Stimulated activated CD8-positive, alpha-beta memory T cell treated with anti-CD3 and anti-CD28 coated beads, Interleukin-7, amount 100 ng/mL, for 24 hours (primary cell): ENCODE measurements around the gene HID1.
"Not testable (repeated sequence)": the region's sequence is repeated elsewhere in the genome, so short reads cannot be mapped to it uniquely, and the experiment has no call there.

Source experiments
- DNase-seq: peaks from one replicate; pipeline ENCODE4 v3.0.0-alpha.2; 2020; ENCODE audit warnings: low read depth

HID1 gene

DNA sequence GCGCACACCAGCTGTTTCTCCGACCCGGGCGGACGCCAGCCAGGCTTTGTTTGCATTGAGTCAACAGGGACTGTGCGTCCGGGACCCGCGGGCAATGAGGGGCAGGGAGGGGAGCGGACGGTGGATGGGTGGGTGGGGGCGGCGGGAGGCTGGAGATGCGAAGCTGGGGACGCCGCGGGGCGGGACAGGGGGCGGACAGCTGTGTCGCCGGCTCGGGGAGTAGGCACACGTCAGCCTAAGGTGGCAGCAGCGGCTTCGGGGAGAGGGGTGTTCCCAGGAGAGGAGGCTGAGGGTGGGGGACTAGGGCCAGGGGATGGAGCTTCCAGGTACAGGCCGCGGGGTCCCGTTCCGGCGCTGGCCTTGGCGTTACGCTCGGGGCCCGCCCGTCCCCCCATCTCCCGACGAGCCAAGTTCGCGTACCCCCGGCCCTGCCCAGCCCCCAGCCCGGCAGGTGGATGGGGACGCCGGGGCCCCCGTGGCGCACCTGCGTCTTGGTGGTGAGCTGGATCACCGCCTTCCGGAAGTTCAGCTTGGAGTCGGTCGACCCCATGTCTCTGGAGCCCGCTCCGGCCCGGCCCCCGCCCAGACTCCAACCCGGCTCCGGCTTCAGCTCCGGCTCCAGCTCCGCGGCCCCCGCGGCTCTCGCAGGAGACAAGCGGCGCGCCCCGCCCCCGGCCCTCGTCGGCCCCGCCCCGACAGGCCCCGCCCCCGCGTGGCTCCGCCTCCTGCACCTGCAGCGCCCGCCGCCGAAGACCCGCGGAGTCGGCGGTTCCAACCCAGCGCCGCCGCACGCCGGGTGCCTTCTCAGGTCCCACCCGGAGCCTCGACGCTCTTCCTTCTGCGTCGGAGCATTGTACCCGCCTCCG is at the start of gene HID1:
Gene HID1 (minus strand): TSS at position 653 of the 866 bp plus-strand sequence. CDS start 103 bp downstream, at position 550.
- peak; percentile 56 for DNase-seq

GRCh38 chr17:75020331-75021110 is 48.0 kb upstream of the HID1 start:
- no peak for DNase-seq

GRCh38 chr17:75019710-75020109 is 47.2 kb upstream of the HID1 start:
- no peak for DNase-seq

GRCh38 chr17:75019146-75019545 is 46.6 kb upstream of the HID1 start:
- DNase-seq, result no peak

GRCh38 chr17:75013092-75013559 is 40.6 kb upstream of the HID1 start:
- DNase-seq, result no peak

- DNase-seq, result peak; percentile 60
Measured at GRCh38 chr17:75012346-75013091, 40.0 kb upstream of the HID1 start, which contains the start of gene MRPL58. MRPL58 (plus strand) TSS chr17:75012670; CDS start chr17:75012687, 17 bp downstream.

DNA sequence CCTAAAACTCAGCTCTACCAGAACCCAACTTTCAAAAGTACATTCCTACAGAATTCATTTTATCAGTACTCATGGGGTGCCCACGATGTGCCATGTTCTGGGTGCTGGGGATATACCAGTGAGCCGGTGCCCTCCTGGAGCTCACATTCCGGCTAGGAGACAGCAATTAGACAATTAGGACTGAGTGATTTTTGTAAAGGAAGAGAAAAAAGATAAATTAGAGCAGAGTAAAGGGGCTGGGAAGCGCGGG is 39.5 kb upstream of the HID1 start:
- no peak for DNase-seq

- DNase-seq, result no peak
Measured at GRCh38 chr17:75011401-75012095, 39.0 kb upstream of the HID1 start.

DNA sequence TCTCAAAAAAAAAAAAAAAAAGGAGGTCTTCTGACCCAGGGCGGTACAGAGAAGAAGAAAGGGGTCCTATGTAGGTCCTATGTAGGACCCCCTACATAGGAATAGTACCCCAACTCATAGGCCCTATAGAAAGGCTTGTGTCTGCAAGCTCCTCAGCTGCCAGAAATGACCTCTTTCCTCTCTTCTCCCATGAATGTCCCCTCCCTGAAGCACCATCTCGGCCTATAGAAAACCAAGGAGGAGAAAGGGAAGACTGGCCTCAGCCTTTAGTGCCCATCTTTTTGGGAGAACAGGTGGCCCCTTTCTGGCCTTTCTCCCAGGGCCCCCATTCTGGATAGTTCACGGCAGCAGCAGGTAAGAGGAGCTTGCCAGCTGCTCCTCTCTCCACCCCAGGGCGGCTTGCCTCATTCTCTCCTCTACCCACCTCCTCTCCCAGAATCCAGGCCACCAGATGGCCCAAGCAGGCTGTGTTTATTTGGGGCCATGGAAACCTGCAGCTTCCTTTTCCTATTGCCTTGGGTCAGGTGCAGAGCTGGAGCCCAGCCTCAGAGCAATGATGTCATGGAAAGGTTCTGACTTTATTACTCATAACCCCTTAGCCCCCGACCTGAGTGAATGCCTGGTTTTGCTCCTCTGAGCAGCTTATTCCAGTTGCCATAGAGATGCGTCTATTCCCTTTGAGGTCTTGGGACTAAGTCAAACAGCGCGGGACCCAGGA is 38.3 kb upstream of the HID1 start:
- no peak for DNase-seq

DNA sequence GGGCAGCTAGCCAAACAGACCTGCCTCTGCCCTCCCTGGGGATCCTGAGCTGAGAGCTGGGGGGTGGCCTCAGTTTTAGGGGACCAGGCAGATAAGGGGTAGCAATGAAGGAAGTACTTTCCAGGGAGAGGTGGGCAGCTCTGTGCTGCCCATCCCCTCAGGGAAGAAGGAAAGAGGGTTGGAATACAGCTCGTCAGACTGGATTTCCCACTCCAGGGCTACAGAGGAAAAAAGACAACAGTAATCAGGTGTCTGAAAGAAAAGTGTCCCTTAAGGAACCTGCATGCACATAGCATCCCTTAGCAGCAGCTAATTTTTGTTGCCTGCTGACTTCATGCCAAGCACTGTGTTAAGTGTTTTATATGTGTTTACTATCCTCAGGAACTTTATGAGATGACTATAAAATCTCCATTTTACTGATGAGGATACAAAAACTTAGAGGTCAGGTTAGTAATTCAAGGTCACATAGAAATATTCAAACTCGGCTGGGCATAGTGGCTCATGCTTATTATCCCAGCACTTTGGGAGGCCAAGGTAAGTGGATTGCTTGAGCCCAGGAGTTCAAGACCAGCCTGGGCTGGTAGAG is 36.7 kb upstream of the HID1 start:
- no peak for DNase-seq

DNA sequence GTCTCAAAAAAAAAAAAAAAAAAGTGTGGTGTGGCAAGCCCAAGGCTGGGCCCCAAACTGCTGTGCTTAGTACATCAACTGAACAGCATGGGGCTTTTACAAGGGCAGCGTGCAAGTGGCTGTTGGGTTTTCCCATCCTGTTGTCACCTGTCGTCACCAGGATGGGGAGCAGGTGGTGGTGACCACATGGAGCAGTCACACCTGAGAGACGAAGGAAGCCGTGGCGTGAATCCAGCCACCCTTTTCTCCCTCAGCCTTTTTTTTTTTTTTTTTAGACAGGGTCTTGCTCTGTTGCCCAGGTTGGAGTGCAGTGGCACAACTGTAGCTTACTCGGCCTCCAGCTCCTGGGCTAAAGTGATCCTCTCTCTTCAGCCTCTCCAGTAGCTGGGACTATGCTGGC is 35.8 kb upstream of the HID1 start:
- no peak for DNase-seq

DNA sequence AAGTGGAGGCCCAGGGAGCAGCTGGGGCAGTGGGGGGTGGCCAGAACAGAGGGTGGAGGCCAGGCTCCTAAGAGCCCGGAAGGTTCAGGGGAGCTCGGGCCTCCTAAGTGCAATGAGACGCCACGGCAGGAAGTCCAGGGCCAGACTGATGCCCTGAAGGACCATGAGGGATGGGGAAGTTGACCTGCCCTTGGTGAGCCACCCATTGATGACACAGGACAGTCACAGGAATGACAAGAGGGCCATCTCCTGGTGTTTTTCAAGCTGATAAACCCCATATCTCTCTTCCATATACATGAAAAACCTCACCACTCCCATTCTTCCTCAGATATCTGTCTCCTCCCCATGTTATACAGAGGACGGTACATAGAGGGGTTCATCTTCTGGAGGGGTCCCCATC is 34.1 kb upstream of the HID1 start:
- DNase-seq, result no peak

- not testable (repeated sequence) for DNase-seq
Measured at GRCh38 chr17:75006084-75006483, 33.5 kb upstream of the HID1 start.

DNA sequence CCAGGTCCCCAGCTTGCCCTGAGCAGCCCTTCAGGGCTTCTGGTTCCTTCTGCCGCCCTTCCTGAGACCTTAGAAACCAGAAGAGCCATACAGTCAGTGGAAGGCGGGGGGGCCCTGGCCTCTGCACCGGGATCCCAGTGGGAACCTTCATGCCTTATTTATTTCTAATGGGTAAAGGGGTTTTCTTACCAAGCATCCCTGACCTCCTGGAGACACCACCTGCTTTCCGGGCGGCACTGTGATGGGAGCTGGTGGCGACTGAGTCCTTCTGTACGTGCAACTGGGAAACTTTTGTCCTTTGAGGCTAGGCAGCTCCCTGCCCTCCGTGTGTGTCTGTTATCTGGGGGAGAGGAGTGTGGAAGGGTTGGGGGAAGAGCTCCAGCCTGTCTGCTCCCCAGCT is 32.7 kb upstream of the HID1 start:
- no peak for DNase-seq

DNA sequence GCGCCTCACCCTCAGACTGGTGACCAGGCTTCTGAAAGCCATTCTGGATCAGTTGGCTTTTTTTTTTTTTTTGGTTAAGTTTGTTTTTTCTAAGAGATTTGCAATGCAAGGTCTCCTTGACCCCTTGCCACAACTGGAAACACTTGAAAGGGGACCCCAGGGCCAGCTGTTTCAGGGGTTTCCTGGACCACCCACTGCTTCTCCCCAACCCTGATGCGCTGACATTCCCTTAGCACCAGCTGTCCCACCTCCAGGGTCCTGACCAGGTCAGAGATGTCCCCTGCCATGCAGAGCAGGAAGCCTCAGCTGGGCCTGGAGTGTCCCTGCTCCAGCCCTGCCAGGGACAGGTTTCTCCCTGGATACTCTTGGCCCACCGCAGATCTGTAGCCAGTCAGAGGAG is 31.8 kb upstream of the HID1 start:
- DNase-seq, result no peak

DNA sequence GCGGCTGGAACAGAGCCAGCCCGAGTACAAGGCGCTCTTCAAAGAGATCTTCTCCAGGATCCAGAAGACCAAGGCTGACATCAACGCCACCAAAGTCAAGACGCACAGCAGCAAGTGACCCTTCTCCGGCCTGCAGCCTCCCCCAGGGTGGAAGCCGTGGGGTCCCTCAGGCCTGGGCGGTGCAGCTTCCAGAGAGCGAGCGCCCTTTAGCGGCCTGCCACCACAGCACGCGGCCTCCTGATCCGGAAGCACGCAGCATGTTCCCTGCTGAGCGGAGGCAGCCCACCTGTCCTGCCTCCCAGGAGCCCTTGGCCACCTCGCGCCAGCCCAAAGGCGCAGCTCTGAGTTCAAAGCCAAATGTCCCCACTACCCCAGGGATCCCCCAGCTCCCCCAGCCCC is 31.4 kb upstream of the HID1 start:
- no peak for DNase-seq

DNA sequence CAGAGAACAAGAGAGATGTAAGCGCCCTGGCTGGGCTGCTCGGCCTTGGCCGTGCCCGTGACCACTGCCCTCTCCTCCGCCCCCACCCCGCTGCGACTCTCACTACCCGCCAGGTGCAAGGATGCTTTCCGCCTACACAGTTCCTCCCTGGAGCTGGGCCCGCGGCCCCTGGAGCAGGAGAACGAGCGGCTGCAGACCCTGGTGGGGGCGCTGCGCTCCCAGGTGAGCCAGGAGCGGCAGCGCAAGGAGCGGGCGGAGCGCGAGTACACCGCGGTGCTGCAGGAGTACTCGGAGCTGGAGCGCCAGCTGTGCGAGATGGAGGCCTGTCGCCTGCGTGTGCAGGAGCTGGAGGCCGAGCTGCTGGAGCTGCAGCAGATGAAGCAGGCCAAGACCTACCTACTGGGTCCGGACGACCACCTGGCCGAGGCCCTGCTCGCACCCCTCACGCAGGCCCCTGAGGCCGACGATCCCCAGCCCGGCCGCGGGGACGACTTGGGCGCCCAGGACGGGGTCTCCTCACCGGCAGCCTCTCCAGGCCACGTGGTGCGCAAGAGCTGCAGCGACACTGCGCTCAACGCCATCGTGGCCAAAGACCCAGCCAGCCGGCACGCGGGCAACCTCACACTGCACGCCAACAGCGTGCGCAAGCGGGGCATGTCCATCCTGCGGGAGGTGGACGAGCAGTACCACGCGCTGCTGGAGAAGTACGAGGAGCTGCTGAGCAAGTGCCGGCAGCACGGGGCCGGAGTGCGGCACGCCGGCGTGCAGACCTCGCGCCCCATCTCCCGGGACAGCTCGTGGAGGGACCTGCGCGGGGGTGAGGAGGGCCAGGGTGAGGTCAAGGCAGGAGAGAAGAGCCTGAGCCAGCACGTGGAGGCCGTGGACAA is 30.8 kb upstream of the HID1 start:
- DNase-seq, result no peak

- DNase-seq, result no peak
Measured at GRCh38 chr17:75001915-75002843, 29.6 kb upstream of the HID1 start.

GRCh38 chr17:74999523-74999922 is 27.0 kb upstream of the HID1 start:
- no peak for DNase-seq
